ENCODE data around the gene PASK. TPM values are rescaled to one million over a fixed set of nuclear protein-coding genes. Genes with fewer than 3 reads are reported as not detected.

Gene PASK
- total RNA-seq, 1 donor from 2014 or later: 20.3 TPM

GRCh38 chr2:241173557-241173956 is 24.3 kb upstream of the PASK start:
- Mint-ChIP-seq H3K27ac (no peak overlapping the region), H3K4me1 (no peaks in the 10 kb centered on the region), H3K9me3 (no peaks in the 10 kb centered on the region), H3K36me3 (peaks cover 42% of the 10 kb centered on the region), H3K4me3 (no peak overlapping the region), H3K27me3 (ENCODE audit: insufficient read depth, low read depth) (peaks cover 2% of the 10 kb centered on the region)
- Histone ChIP-seq H3K9me3 (ENCODE audit: low read depth) (no peaks in the 10 kb centered on the region), H3K27me3 (no peaks in the 10 kb centered on the region), H3K36me3 (peaks cover 6% of the 10 kb centered on the region), H3K9ac (no peak overlapping the region), H3K27ac (no peak overlapping the region), H2AFZ (replicated peaks) (no peak overlapping the region), H3K4me1 (no peaks in the 10 kb centered on the region), H3K4me2 (no peak overlapping the region), H3F3A (ENCODE audit: low read depth) (no peaks in the 10 kb centered on the region), H3K79me2 (ENCODE audit: low read depth) (no peaks in the 10 kb centered on the region), H3K4me3 (no peak overlapping the region), H4K20me1 (ENCODE audit: low read depth) (no peaks in the 10 kb centered on the region)
- DNase-seq (ENCODE audit: low spot score): no peak
- TF ChIP-seq CTCF (IDR thresholded peaks at IDR 0.05) (no peak), EZH2 (IDR thresholded peaks at IDR 0.05) (no peak), EZH2phosphoT487 (IDR thresholded peaks at IDR 0.05) (no peak)

GRCh38 chr2:241168366-241168765 is 19.1 kb upstream of the PASK start:
- no peak for DNase-seq (ENCODE audit: low spot score)
- no peaks in the 10 kb centered on the region for H3K4me1 Mint-ChIP-seq
- TF ChIP-seq EZH2phosphoT487 (IDR thresholded peaks at IDR 0.05): no peak
- TF ChIP-seq CTCF (IDR thresholded peaks at IDR 0.05): no peak
- Histone ChIP-seq H3K4me1 (no peaks in the 10 kb centered on the region), H3K9ac (no peak overlapping the region), H3K9me3 (ENCODE audit: low read depth) (no peaks in the 10 kb centered on the region), H3K4me3 (no peak overlapping the region), H3K4me2 (no peak overlapping the region), H3K36me3 (peaks cover 6% of the 10 kb centered on the region), H3K27ac (no peak overlapping the region), H3K79me2 (ENCODE audit: low read depth) (no peaks in the 10 kb centered on the region), H4K20me1 (ENCODE audit: low read depth) (no peaks in the 10 kb centered on the region), H3F3A (ENCODE audit: low read depth) (no peaks in the 10 kb centered on the region), H2AFZ (replicated peaks) (no peak overlapping the region), H3K27me3 (no peaks in the 10 kb centered on the region)
- no peak overlapping the region for H3K4me3 Mint-ChIP-seq
- H3K27me3 Mint-ChIP-seq (ENCODE audit: insufficient read depth, low read depth): no peaks in the 10 kb centered on the region
- peaks cover 34% of the 10 kb centered on the region for H3K36me3 Mint-ChIP-seq
- H3K9me3 Mint-ChIP-seq: no peaks in the 10 kb centered on the region
- H3K27ac Mint-ChIP-seq: no peak overlapping the region

GRCh38 chr2:241163601-241164118 is 14.4 kb upstream of the PASK start:
- H3K4me3 ChIP-seq: no peak overlapping the region
- no peak overlapping the region for H2AFZ ChIP-seq (replicated peaks)
- TF ChIP-seq CTCF (IDR thresholded peaks at IDR 0.05): no peak
- H3K27me3 Mint-ChIP-seq (ENCODE audit: insufficient read depth, low read depth): no peaks in the 10 kb centered on the region
- no peaks in the 10 kb centered on the region for H3K4me1 Mint-ChIP-seq
- H3K4me3 Mint-ChIP-seq: no peak overlapping the region
- peaks cover 8% of the 10 kb centered on the region for H3K36me3 Mint-ChIP-seq
- no peaks in the 10 kb centered on the region for H3K79me2 ChIP-seq (ENCODE audit: low read depth)
- H3K27me3 ChIP-seq: no peaks in the 10 kb centered on the region
- no peak overlapping the region for H3K4me2 ChIP-seq
- H3K9me3 Mint-ChIP-seq: no peaks in the 10 kb centered on the region
- no peak overlapping the region for H3K27ac ChIP-seq
- no peak overlapping the region for H3K9ac ChIP-seq
- H3K9me3 ChIP-seq (ENCODE audit: low read depth): no peaks in the 10 kb centered on the region
- H3K27ac Mint-ChIP-seq: no peak overlapping the region
- H3F3A ChIP-seq (ENCODE audit: low read depth): no peaks in the 10 kb centered on the region
- H4K20me1 ChIP-seq (ENCODE audit: low read depth): no peaks in the 10 kb centered on the region
- DNase-seq (ENCODE audit: low spot score): no peak
- H3K4me1 ChIP-seq: no peaks in the 10 kb centered on the region
- no peaks in the 10 kb centered on the region for H3K36me3 ChIP-seq

Measured in neural progenitor cell (in vitro differentiated cells).